Measurements from ENCODE around the gene GPR151.

- no peak for TF ChIP-seq GATA2 (IDR thresholded peaks at IDR 0.05; ENCODE audit: low read depth, low read length)
- no peak for TF ChIP-seq GATA3 (IDR thresholded peaks at IDR 0.05; ENCODE audit: low read depth, low read length)
Observed at GRCh38 chr5:146528236-146528635, 12.2 kb upstream of the GPR151 start.
